WI38 (cell line): ENCODE measurements around the gene TCF4.

Experiments used
- H3K4me3 ChIP-seq: 2 replicates; pipeline ENCODE4 v1.5.1; 2011; ENCODE audit warnings: low read depth, mild to moderate bottlenecking, control low read depth, low read length
- CTCF ChIP-seq: IDR thresholded peaks from 2 replicates; pipeline ENCODE4 v1.5.1; 2012; ENCODE audit warnings: low read depth, mild to moderate bottlenecking, control low read depth, low read length

Gene TCF4

GRCh38 chr18:55265130-55265675, 322.8 kb downstream of the TCF4 start:
- H3K4me3 ChIP-seq: no peak overlapping the region
- no peak for TF ChIP-seq CTCF

DNA sequence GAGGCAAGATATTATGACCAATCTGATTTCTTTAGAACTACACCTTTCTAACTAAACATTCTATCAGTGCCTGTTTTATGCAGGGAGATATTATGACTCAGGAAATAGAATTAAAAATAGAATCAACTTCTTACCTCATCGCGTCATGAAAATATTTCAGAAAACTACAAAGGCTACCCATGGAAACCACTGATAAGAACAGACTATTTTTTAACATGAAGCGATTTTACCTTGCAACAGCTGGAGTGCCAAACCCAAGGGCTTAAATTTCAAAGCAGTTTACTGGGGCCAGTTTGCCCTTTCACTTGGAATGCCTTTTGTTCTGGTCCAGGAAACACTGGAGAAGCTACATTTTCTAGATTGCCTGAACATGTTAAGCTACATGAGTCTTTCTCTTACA, 323.9 kb downstream of the TCF4 start:
- no peak overlapping the region for H3K4me3 ChIP-seq
- no peak for TF ChIP-seq CTCF

DNA sequence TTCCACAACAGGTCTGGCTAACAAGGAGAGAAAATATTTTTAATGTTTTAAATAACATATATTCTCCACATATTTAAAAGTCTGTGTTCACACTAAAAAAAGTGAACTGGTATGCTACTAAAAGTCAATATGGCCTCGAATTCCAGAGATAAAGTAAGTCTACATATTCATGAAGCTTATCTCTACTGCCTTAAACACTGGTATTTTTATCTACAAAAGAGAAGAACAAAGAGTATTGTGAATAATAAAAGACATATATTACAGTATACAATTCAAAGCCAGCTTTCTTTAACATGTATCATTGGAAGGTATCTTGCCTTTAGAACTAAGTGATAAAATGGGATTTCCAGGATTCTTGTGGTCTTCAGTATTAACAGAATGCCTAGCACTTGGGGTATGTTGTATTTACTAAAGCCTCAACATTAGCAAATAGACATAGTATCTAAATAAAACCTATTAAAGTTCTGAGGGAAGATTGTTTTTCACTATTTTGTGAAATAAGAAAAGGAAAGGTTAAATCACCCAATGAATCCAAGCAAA, 325.9 kb downstream of the TCF4 start:
- no peak overlapping the region for H3K4me3 ChIP-seq
- no peak for TF ChIP-seq CTCF

DNA sequence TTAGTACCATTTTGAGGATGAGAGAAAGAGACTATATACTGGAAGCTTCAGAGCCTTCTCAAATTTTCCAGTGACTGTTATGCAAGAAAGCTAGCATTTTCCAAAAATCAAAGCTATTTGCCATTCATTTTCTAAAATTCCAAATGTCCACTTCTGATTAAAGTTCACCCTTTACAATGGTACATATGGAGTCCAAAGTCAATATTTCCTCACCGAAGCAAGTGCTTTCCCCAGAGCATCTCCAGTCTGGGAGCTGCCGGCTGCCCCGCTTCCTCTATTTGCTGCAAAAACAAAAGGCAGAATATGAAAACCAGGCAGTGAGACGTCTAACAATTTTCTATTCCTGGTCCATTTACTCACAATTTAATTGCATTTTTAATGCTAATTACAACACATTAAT, 326.7 kb downstream of the TCF4 start:
- no peak overlapping the region for H3K4me3 ChIP-seq
- no peak for TF ChIP-seq CTCF

DNA sequence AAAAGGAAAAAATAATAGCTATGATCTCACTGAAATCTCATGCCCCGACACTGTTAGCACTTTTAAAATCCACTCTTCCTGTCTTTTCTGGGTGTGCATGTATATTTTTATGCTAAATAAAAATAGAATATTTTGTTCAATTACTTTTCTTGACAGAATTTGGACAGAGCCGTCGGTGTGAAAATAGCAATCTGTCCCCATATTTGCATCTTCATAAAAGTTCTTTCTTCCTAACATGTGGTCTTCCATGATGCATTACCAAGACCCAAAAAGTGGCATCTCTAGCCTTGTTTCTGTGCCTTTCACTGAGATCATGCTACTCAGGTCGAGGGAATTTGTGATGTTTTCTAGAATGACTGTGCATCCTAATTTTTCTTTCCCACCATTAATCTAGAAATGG, 329.9 kb downstream of the TCF4 start:
- H3K4me3 ChIP-seq: no peak overlapping the region
- TF ChIP-seq CTCF: no peak

- no peak for TF ChIP-seq CTCF
- no peak overlapping the region for H3K4me3 ChIP-seq
Measured at GRCh38 chr18:55256929-55257289, 331.1 kb downstream of the TCF4 start.

GRCh38 chr18:55256226-55256928, 331.6 kb downstream of the TCF4 start:
- no peak for TF ChIP-seq CTCF
- no peak overlapping the region for H3K4me3 ChIP-seq
